GM18951 (cell line): ENCODE measurements around the gene SLC7A9.
"Not testable (repeated sequence)": the region's sequence is repeated elsewhere in the genome, so short reads cannot be mapped to it uniquely, and the experiment has no call there.

Experiments
- POLR2A ChIP-seq: IDR thresholded peaks from 4 replicates; pipeline ENCODE4 v1.6.1; 2011; ENCODE audit warnings: mild to moderate bottlenecking; ENCODE audit not compliant: insufficient read length, insufficient read depth; ENCODE audit errors: extremely low read depth
- in situ Hi-C: fragments of 300-500 bp; cut with MboI; formaldehyde crosslinking; loops from one replicate; pipeline ENCODE4 v1.12.0; 2022; ENCODE audit warnings: low sequenced_read_pairs, mixed read lengths, inconsistent platforms; ENCODE audit not compliant: unreplicated experiment

Gene SLC7A9

DNA sequence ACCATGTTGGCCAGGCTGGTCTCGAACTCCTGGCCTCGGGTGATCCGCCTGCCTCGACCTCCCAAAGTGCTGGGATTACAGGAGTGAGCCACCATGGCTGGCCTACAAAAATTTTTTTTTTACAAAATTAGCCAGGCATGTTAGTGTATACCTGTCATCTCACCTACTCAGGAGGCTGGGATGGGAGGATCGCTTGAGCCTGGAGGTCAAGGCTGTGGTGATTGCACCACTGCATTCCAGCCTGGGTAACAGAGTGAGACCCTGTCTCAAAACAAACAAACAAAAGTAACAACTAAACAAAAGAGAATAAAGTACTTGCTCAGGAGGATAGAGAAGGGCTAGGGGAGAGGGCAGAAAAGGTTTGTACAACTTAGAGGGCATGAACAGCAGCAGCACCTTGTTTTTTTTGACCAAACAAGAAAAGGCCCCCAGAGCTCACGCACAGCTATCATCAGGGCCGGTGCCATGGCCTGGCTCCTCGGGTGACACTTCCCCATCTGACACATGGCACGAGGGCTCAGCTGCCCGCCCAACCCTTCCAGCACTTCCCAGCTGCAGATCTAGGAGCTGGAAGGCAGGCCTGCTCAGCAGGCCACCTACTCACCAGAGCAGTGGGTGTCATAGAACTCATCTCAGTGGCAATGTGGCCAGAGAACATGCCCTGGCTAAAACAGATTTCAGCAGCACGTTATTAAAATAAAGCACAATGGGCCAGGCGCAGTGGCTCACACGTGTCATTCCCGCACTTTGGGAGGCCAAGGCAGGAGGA, 8.6 kb upstream of the SLC7A9 start:
- no peak for TF ChIP-seq POLR2A
- in situ Hi-C loops: no loop called here

DNA sequence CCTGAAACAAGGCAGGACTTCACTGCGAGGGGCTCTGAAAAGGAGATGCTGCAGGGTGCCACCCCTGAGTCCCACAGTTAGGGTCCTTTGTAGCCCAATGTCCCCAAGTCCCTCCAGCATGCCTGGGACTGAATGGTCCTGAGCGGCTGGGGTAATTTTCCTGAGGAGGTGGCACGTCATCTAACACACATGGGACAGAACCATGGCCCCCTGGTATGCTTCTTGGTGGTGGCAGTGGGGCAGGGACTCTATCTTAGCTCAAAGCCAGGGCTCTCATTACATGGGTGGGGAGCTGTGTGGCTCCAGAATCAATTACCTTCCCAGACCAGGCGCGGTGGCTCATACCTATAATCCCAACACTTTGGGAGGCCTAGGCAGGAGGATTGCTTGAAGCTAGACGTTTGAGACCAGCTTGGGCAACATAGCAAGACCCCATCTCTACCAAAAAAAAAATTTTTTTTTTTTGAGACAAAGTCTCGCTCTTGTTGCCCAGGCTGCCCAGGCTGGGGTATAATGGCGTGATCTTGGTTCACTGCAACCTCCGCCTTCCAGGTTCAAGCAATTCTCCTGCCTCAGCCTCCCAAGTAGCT, 7.9 kb upstream of the SLC7A9 start:
- TF ChIP-seq POLR2A: no peak
- in situ Hi-C loops: no loop called here

DNA sequence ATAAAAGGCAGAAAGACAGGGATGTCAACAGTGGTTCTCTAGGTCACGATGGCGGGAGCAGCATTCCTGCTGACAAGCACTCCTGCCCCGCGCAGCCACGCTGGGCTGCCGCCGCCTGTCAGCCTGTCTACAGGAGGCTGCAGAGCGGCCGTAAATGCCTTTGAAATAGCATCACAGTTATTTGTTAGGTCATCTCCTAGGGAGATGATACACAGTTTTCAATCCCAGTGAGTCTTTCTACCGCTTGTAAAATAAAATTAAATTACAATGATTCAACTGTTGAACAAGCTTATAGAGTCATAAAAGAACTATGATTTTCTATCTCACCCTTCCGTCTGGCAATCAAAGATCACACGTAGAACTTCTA, 7.3 kb upstream of the SLC7A9 start:
- no peak for TF ChIP-seq POLR2A
- in situ Hi-C loops: no loop called here

DNA sequence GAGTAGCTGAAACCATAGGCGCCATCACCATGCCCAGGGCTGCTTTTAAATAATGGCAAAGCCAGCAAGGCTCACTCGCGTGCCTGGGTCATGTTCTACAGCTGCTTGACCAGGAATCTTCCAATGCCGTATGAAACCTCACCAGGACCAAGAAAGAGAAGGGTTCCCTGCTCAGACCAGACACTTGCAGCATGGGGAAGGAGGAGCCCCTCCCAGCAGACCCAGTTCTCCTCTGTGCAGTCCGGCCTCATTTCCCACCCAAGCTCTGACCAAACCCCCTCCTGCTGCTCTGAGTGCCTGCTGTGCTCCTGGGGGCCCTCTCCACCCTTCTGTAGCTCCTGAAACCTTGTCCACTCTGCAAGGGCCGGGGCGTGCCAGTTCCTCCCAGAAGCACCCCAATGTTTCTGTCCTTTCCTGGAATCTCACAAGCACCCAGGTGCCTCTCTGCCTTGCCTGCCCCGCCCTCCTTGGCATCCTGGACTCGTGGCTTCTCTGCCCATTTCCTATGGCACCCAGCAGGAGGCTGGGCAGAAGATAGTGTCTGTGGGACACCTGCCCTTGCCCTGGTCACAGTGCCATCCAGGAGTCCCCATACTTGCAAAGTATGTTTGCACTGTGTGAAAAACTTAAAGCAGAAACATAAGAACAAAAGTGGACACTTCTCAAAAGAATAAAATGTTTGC, 6.8 kb upstream of the SLC7A9 start:
- in situ Hi-C loops: no loop called here
- TF ChIP-seq POLR2A: no peak

DNA sequence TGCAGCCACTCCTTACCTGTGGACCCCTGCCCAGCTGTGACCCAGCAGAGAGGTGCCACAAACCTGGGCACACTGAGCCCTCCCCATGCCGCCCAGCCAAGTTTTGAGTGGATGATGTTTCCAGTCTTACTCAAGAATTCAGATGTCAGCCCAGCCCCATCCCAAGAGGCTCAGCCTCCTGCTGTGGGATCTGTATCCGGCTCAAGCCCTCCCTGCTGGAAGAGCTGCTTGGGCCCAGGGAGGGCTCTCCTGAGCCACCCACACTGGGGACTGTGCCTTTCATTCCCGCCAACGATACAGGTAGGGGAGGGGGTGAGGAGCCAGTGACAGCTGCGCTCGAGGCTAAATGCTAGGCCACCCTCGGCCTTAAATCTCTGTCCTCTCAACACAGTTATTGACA, 5.9 kb upstream of the SLC7A9 start:
- in situ Hi-C loops: no loop called here
- no peak for TF ChIP-seq POLR2A

DNA sequence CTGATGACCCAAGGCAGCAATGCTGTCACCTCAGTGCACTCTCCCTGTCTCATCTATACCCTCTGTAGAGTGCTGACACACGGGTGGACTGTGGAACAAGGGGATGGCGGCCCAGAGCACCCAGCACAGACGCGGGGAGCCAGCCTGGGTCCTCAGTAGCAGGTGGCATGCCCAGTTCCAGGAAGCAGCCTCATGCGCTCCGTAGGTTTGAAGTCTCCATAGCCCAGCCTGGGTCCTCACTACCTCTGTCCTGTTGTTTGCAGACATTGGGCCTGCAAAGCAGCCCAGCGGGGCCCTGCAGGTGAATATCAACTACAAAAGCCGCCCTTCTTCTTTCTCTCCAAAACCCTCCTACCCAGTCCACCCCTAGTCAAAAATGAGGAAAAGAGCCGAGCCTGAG, 5.0 kb upstream of the SLC7A9 start:
- no peak for TF ChIP-seq POLR2A
- in situ Hi-C loops: no loop called here

DNA sequence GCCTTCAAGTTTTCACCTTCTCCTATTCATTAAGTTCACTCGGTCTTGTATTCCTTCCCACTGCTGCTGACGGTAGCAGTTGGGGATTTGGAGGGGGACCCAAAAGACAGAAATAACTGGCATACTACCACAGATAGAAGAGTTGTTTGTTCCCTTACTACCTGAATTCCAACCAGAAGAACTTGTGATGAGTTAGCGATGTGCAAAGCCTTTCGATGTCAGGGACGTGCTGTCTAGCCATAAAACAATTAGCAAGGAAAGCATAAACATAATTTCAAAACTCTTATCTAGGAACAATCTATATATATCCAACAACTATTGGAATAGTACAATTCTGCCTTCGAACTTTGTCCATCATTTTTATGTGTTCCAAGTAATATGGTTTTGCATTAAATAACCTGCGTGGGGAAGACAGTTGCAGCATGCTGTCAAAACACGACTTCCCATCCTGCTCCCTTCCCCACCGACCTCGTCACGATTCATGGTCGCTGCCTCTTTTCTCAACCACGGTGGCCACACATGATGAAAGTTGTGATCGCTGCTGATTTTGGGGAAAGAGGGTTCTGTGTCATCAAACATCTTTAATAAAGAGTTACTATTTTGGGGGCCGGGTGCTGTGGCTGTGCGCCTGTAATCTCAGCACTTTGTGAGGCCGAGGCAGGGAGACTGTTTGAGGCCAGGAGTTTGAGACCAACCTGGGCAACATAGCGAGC, 3.8 kb upstream of the SLC7A9 start:
- in situ Hi-C loops: no loop called here
- no peak for TF ChIP-seq POLR2A

DNA sequence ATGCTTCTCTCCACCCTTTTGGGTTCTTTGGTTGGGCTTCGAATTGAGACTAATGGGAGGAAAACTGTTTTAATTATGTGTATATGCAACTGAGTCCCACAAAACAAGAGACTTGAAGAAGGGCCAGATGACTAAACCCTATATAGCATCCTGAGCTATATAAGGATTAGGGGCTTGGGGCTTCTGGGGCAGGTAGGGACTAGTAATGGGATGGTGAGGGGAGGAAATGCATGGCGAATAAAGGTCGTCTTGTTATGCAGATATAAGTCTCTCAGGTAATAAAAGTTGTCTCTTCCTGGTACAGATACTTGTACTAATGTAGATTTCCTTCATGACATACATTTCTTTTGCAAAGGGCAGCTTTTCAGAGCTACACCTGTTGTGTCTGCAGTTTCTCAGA, 2.8 kb upstream of the SLC7A9 start:
- in situ Hi-C loops: no loop called here
- TF ChIP-seq POLR2A: no peak

DNA sequence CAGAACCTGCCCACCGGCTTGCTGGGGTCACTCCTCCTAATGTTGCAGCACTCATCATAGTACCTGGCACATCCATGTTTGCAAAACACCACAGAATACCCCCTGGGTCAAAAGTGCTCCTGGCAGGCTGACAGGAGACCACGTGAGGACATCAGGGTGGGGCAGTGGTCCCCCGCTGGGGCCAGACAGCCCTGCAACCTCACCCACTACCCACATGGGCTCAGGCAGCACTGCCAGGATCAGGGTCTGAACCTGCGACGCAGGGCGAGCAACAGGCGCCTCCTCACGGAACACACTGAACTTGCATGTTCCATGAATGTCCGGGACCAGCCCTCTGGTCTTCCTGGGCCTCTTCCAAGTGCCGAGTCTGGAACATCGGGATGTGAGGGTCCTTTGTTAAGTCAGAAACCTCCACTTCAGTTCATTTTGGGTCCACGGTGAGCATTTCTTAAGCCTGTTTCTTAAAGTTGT, 1.4 kb upstream of the SLC7A9 start:
- TF ChIP-seq POLR2A: no peak
- in situ Hi-C loops: no loop called here

DNA sequence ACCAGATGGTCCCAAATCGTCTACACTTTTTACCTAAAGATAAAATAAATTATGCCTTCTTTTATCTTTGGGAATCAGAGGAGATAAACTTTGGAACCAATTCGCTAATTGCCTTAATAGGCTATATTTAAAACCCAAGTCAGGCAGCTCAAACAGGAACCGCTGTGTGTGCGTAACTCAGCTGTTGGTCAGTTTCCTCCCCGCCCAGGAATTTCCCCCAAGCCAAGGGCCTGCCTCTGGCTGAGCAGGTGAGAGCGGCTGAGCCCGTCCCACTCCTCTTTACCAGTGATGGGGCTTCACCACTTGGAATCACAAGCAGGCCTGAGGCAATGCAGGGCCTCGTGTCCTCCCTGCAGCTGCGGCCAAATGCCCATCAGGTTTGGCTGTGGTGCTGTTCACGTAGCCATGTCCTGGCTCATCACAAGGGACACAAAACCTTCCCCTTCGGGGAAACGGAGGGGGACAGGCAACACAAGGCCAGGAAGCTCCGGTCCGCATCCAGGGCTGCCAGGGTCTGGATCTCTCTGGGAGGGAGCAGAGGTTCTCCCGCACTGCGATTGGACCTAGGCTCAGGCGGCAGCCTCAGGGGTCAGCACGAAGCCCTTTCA, 503 bp upstream of the SLC7A9 start:
- in situ Hi-C loops: no loop called here

DNA sequence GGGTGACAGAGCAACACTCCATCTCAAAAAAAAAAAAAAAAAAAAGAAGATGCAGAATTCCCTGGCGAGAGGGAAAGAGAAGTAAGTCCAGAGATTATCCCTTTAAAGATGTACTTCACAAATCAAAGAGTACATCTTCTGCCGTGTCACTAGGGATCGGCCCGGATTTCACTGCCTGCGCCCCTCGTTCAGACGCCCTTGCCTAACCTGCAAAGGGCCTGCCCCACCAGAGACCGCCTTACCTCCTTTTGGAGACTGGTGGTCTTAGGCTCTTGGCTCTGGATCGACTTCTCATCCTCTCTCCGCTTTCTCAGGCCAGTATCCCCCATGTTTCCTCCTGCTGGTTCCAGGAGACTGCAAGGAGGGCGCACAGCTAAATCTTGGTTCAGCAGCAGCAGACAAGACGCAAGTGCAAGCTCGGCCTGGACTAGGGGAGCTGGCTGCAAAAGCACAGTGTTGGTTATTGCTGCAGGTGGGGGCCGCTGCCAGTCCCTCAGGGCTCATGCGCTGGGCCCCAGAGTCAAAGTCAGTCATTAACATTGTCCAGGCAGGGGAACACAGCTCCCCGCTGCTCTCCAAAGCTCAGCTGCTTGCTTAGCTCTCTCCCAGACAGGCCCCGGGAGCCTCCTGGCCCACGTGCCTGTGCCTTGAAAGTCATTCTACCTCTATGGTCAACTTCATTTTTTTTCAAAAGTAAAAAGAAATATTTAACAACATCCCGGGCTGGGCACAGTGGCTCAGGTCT, 1.2 kb downstream of the SLC7A9 start:
- TF ChIP-seq POLR2A: no peak
- in situ Hi-C loops: no loop called here

More for the DNA sequence above, 503 bp upstream of the SLC7A9 start:
- no peak for TF ChIP-seq POLR2A

DNA sequence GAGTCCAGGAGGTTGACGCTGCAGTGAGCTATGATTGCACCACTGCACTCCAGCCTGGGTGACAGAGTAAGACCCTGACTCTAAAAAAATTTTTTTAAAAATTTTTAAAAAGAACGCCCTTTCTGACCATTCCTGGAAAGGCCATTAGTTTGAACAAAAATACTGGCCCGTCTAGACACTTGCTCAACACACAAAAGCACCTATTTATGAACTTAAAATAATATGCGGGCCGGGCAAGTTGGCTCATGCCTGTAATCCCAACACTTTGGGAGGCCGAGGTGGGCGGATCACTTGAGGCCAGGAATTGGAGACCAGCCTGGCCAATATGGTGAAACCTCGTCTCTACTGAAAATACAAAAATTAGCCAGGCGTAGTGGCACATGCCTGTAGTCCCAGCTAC, 2.1 kb downstream of the SLC7A9 start:
- in situ Hi-C loops: not testable (repeated sequence)
